OCI-LY7 (cell line): ENCODE measurements around the gene CASP10. TPM values are rescaled to one million over a fixed set of nuclear protein-coding genes. Genes with fewer than 3 reads are reported as not detected.

Experiments used
- BruUV-seq: library from RNA; stranded (reverse); fragments of 400-500 nt; replicated peaks from 2 replicates; lab custom pipeline; 2021; lab: Mats Ljungman, UMichigan
- CTCF ChIA-PET: fragments of 300-600 bp; sonication (Branson Sonifier 250); formaldehyde crosslinking; loops from one replicate; lab custom pipeline; 2022; ENCODE audit warnings: antibody characterized with exemption; ENCODE audit not compliant: unreplicated experiment; lab: Charles Lee
- POLR2A ChIA-PET: fragments of 300-600 bp; sonication (Branson Sonifier 250); formaldehyde crosslinking; loops from one replicate; lab custom pipeline; 2022; ENCODE audit warnings: antibody characterized with exemption; lab: Charles Lee
- DNase-seq: peaks from one replicate; pipeline ENCODE4 v3.0.0-alpha.2; 2015; ENCODE audit warnings: low spot score
- H2AFZ ChIP-seq: fragments of 200-600 bp; sonication (generic), shearing (Covaris generic); 2 replicates; pipeline ENCODE4 v1.6.1; 2014; ENCODE audit warnings: mild to moderate bottlenecking, antibody characterized with exemption, low read length, moderate library complexity
- H3K27ac ChIP-seq: fragments of 200-600 bp; sonication (generic); 2 replicates; pipeline ENCODE4 v1.5.1; 2014; ENCODE audit warnings: mixed run types, low read depth, mild to moderate bottlenecking, moderate library complexity, low read length, inconsistent platforms; ENCODE audit not compliant: poor library complexity, severe bottlenecking
- H3K36me3 ChIP-seq: fragments of 200-600 bp; sonication (generic); 2 replicates; pipeline ENCODE4 v1.6.1; 2014; ENCODE audit warnings: mild to moderate bottlenecking, antibody characterized with exemption, low read length, moderate library complexity, mixed read lengths; ENCODE audit not compliant: insufficient read depth
- H3K4me1 ChIP-seq: fragments of 200-600 bp; sonication (generic); 2 replicates; pipeline ENCODE4 v1.5.1; 2014; ENCODE audit warnings: mild to moderate bottlenecking, low read length; ENCODE audit not compliant: insufficient read depth, poor library complexity, severe bottlenecking
- H3K4me2 ChIP-seq: fragments of 200-600 bp; sonication (generic); 2 replicates; pipeline ENCODE4 v1.6.1; 2014; ENCODE audit warnings: mild to moderate bottlenecking, low read length
- H3K4me3 ChIP-seq: fragments of 200-600 bp; sonication (generic); 2 replicates; pipeline ENCODE4 v1.5.1; 2014; ENCODE audit warnings: mild to moderate bottlenecking, low read depth, low read length; ENCODE audit not compliant: poor library complexity, severe bottlenecking
- H3K79me2 ChIP-seq: fragments of 200-600 bp; sonication (generic); 2 replicates; pipeline ENCODE4 v1.6.1; 2016; ENCODE audit warnings: low read depth, mild to moderate bottlenecking, low read length, moderate library complexity, mixed read lengths; ENCODE audit not compliant: insufficient read depth
- H3K9me2 ChIP-seq: fragments of 200-600 bp; sonication (generic); 2 replicates; pipeline ENCODE4 v1.6.1; 2016; ENCODE audit warnings: mild to moderate bottlenecking, low read length, mixed read lengths; ENCODE audit not compliant: insufficient read depth
- H3K9me3 ChIP-seq: fragments of 200-600 bp; sonication (generic); 2 replicates; pipeline ENCODE4 v1.6.1; 2014; ENCODE audit warnings: mild to moderate bottlenecking, mixed run types, low read length, mixed read lengths
- H4K20me1 ChIP-seq: fragments of 200-600 bp; sonication (generic); 2 replicates; pipeline ENCODE4 v1.6.1; 2014; ENCODE audit warnings: mild to moderate bottlenecking, antibody characterized with exemption, low read length, moderate library complexity, mixed read lengths; ENCODE audit not compliant: insufficient read depth
- CTCF ChIP-seq: fragments of 200-600 bp; sonication (generic); conservative IDR thresholded peaks from 2 replicates; pipeline ENCODE4 v1.5.1; 2014; ENCODE audit warnings: mild to moderate bottlenecking, antibody characterized with exemption, low read length, moderate library complexity, mixed read lengths
- EZH2phosphoT487 ChIP-seq: fragments of 200-600 bp; sonication (generic); IDR thresholded peaks from 2 replicates; pipeline ENCODE4 v1.6.1; 2018; ENCODE audit warnings: low read depth, borderline replicate concordance, mild to moderate bottlenecking, mixed run types, antibody characterized with exemption, low read length, moderate library complexity, mixed read lengths
- intact Hi-C: fragments of 100-400 bp; cut with micrococcal nuclease; formaldehyde crosslinking; loops from one replicate; pipeline ENCODE4 v1.10.0; 2022; ENCODE audit not compliant: unreplicated experiment
- total RNA-seq, 2 experiments: library from RNA; depleted of rRNA in 1 of 2; stranded (reverse); fragments of >200 nt in 1 of 2; shearing (Covaris generic) in 1 of 2; gene quantifications; 2 replicates each; pipeline ENCODE4 v1.2.3, GENCODE V29; 2014 to 2022

The CASP10 gene
- total RNA-seq, 2 experiments from 2014 or later, result 0.51 to 1.2 TPM

DNA sequence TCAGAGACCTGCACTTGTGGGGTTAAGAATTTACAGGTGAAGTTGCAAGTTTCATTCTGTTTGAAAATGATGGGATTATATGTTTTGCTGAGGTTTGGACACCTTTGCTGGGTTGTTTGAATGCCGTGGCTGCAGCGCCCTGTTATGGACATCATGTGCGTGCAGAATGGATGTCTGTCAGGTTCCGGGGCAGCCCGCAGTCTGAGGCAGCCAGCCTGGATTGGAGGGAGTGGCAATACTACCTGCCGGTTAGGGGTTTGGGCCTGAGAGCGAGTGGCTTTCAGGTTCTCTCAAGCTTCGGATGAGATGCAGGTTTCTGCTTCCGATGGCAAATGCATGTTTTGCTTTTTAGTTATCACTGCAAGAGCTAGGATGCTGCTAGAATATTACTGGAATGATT, 78.5 kb downstream of the CASP10 start:
- no peaks in the 10 kb centered on the region for H3K9me2 ChIP-seq
- intact Hi-C loops, result loop anchor here (5.0 kb wide), 1 partner anchor 381 kb away; the partner anchor contains the start of gene TMEM237
- H3K9me3 ChIP-seq, result no peaks in the 10 kb centered on the region
- H4K20me1 ChIP-seq, result peaks cover 12% of the 10 kb centered on the region; the same call in 1 of the 2 replicates
- peaks cover 68% of the 10 kb centered on the region for H3K79me2 ChIP-seq
- POLR2A ChIA-PET, result interaction anchor here (0.7 to 2.3 kb wide), 5 partner anchors 8 to 1322 kb away, joined by 3 to 10 read pairs (median 4); partner anchors contain the start of genes STRADB and TRAK2
- H3K27ac ChIP-seq, result peak overlapping the region; percentile 93
- H3K4me2 ChIP-seq, result peak overlapping the region; percentile 88
- H3K4me3 ChIP-seq, result peak overlapping the region; percentile 69
- BruUV-seq, result no TSS peak
- TF ChIP-seq EZH2phosphoT487, result no peak
- TF ChIP-seq CTCF, result no peak
- peaks cover 4% of the 10 kb centered on the region for H3K36me3 ChIP-seq
- peak; percentile 31 for DNase-seq
- H2AFZ ChIP-seq, result no peak overlapping the region
- peaks cover 53% of the 10 kb centered on the region for H3K4me1 ChIP-seq
- CTCF ChIA-PET, result interaction anchor here (2.3 to 2.7 kb wide), 2 partner anchors 28 to 29 kb away, joined by 6 to 7 read pairs; no protein-coding TSS in a partner anchor

- Histone ChIP-seq H4K20me1 (peaks cover 12% of the 10 kb centered on the region; the same call in 1 of the 2 replicates), H2AFZ (no peak overlapping the region), H3K79me2 (peaks cover 68% of the 10 kb centered on the region), H3K9me3 (no peaks in the 10 kb centered on the region), H3K4me3 (peak overlapping the region; percentile 69), H3K4me1 (peaks cover 50% of the 10 kb centered on the region), H3K9me2 (no peaks in the 10 kb centered on the region), H3K4me2 (peak overlapping the region; percentile 88), H3K27ac (peak overlapping the region; percentile 93), H3K36me3 (peaks cover 9% of the 10 kb centered on the region)
- ChIA-PET POLR2A (interaction anchor here (0.6 to 1.2 kb wide), 3 partner anchors 13 to 28 kb away, joined by 3 read pairs; no protein-coding TSS in a partner anchor), CTCF (interaction anchor here (0.6 to 2.7 kb wide), 4 partner anchors 8 to 203 kb away, joined by 3 to 7 read pairs (median 6); no protein-coding TSS in a partner anchor)
- DNase-seq, result peak; percentile 26
- BruUV-seq, result no TSS peak
- TF ChIP-seq EZH2phosphoT487, result no peak
- TF ChIP-seq CTCF, result no peak
- intact Hi-C loops, result loop anchor here (5.0 kb wide), 1 partner anchor 380 kb away; the partner anchor contains the start of gene TMEM237
Observed at GRCh38 chr2:201261906-201262305, 79.0 kb downstream of the CASP10 start.

DNA sequence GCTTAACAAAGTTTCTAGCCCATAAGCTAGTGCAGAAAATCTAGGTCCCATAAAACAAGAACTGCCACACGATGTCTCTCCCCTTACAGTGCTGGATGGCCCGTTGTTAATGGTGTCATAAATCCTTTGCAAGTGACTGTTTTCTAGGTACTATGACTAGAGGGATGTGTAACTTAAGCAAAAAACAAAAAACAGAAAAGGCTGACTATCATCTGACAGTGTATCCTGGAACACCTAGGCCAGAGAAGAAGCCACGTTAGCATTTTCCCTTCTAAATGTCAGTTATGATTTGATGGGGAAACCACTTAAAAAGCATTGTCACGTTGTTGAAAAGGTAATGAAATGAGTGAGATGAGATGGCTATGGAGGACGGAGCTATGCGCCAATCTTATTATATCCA, 79.8 kb downstream of the CASP10 start:
- Histone ChIP-seq H3K4me1 (peaks cover 43% of the 10 kb centered on the region), H3K4me2 (peak overlapping the region; percentile 64), H3K9me2 (no peaks in the 10 kb centered on the region), H3K36me3 (peaks cover 17% of the 10 kb centered on the region), H3K9me3 (no peaks in the 10 kb centered on the region), H3K4me3 (peak overlapping the region; percentile 49), H4K20me1 (peaks cover 12% of the 10 kb centered on the region; the same call in 1 of the 2 replicates), H3K79me2 (peaks cover 68% of the 10 kb centered on the region), H3K27ac (no peak overlapping the region), H2AFZ (no peak overlapping the region)
- CTCF ChIA-PET, result interaction anchor here (0.6 to 2.7 kb wide), 4 partner anchors 9 to 202 kb away, joined by 3 to 7 read pairs (median 6); no protein-coding TSS in a partner anchor
- no TSS peak for BruUV-seq
- peak; percentile 18 for DNase-seq
- POLR2A ChIA-PET, result interaction anchor here (0.5 to 1.2 kb wide), 6 partner anchors 15 to 635 kb away, joined by 3 to 5 read pairs (median 3); no protein-coding TSS in a partner anchor
- no peak for TF ChIP-seq CTCF
- no peak for TF ChIP-seq EZH2phosphoT487
- intact Hi-C loops, result loop anchor here (5.0 kb wide), 1 partner anchor 380 kb away; the partner anchor contains the start of gene TMEM237
